ENCODE results near the gene CD47. TPM values are rescaled to one million over a fixed set of nuclear protein-coding genes. Genes with fewer than 3 reads are reported as not detected.

The CD47 gene
- total RNA-seq, 1 donor from 2014 or later, result 34.4 TPM

DNA sequence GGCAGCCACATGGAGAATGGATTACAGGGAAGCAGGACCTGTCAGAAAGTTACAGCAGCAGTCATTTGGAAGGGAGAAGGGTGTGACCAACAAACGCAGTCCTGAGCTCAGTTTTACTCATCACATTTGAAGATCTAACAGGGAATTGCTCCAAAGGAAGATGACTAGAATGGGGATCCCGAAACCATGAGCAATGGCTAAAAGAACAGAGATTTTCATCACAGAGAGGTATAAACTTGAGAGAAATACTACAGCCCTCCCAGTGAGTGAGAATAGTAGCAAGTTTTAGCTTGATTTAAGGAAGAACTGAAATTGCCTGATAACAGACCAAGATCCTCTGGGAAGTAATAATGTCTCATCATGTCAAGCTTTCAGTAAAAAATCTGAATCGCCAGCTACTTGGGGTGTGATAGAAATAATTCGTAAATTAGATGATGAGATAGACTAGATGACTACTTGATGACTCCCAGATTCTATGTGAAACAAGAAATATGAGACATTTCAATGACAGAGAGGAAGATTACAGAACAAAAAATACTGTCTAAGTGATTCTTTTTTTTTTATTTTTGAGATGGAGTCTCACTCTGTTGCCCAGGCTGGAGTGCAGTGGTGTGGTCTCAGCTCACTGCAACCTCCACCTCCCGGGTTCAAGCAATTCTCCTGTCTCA lies 16.9 kb downstream of the CD47 start:
- Histone ChIP-seq H2AFZ (ENCODE audit: low read depth, low read length) (no peak overlapping the region), H3K36me3 (ENCODE audit: insufficient read depth, low read length) (no peaks in the 10 kb centered on the region), H3K4me2 (ENCODE audit: low read length) (no peak overlapping the region), H3K4me3 (ENCODE audit: insufficient read depth, low read depth, low read length) (no peak overlapping the region), H3K4me1 (ENCODE audit: insufficient read depth, low read length) (no peaks in the 10 kb centered on the region), H3K9me3 (ENCODE audit: insufficient read depth, low read depth, low read length) (no peaks in the 10 kb centered on the region), H3K79me2 (ENCODE audit: insufficient read depth, low read length) (no peaks in the 10 kb centered on the region), H3K9ac (ENCODE audit: low read length) (no peak overlapping the region), H4K20me1 (ENCODE audit: insufficient read depth, low read length) (no peaks in the 10 kb centered on the region), H3K27me3 (ENCODE audit: insufficient read depth, low read length) (no peaks in the 10 kb centered on the region), H3K27ac (ENCODE audit: low read depth, low read length) (no peak overlapping the region)
- H3K36me3 Mint-ChIP-seq (ENCODE audit: low read depth, unreplicated experiment), result no peaks in the 10 kb centered on the region
- H3K4me3 Mint-ChIP-seq (ENCODE audit: unreplicated experiment), result no peak overlapping the region
- H3K27me3 Mint-ChIP-seq (ENCODE audit: low read depth, unreplicated experiment), result no peaks in the 10 kb centered on the region
- no peaks in the 10 kb centered on the region for H3K9me3 Mint-ChIP-seq (ENCODE audit: unreplicated experiment)
- DNase-seq (ENCODE audit: low read depth) (no peak), FAIRE-seq (no peak)
- no peak overlapping the region for H3K27ac Mint-ChIP-seq (ENCODE audit: unreplicated experiment)
- TF ChIP-seq, protein P1, sequence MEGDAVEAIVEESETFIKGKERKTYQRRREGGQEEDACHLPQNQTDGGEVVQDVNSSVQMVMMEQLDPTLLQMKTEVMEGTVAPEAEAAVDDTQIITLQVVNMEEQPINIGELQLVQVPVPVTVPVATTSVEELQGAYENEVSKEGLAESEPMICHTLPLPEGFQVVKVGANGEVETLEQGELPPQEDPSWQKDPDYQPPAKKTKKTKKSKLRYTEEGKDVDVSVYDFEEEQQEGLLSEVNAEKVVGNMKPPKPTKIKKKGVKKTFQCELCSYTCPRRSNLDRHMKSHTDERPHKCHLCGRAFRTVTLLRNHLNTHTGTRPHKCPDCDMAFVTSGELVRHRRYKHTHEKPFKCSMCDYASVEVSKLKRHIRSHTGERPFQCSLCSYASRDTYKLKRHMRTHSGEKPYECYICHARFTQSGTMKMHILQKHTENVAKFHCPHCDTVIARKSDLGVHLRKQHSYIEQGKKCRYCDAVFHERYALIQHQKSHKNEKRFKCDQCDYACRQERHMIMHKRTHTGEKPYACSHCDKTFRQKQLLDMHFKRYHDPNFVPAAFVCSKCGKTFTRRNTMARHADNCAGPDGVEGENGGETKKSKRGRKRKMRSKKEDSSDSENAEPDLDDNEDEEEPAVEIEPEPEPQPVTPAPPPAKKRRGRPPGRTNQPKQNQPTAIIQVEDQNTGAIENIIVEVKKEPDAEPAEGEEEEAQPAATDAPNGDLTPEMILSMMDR (IDR thresholded peaks at IDR 0.05; ENCODE audit: insufficient read depth, low read depth, low read length), result no peak
- no peak for TF ChIP-seq EZH2 (IDR thresholded peaks at IDR 0.05; ENCODE audit: insufficient read depth, low read length)
- H3K4me1 Mint-ChIP-seq (ENCODE audit: low read depth, unreplicated experiment), result no peaks in the 10 kb centered on the region

DNA sequence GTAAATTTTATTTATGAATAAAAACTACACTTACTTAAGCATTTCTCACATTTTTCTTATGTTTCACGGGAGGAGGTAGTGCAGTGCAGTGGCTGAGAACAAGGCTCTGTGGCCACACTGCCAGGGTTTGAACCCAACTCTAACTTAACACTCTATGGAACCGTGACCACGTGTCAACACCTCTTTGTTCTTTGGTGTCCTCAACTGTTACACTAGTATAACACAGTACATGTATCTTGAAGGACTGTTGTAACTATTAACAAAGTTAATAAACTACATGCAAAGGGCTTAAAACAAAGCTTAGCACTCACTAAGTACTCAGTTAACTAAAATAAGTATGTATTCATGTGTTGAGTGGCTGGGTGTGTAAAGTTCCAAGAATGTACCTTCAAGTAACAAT lies 19.5 kb downstream of the CD47 start:
- no peak overlapping the region for H3K4me3 Mint-ChIP-seq (ENCODE audit: unreplicated experiment)
- Histone ChIP-seq H3K9ac (ENCODE audit: low read length) (no peak overlapping the region), H3K4me3 (ENCODE audit: insufficient read depth, low read depth, low read length) (no peak overlapping the region), H3K79me2 (ENCODE audit: insufficient read depth, low read length) (no peaks in the 10 kb centered on the region), H3K27ac (ENCODE audit: low read depth, low read length) (no peak overlapping the region), H3K9me3 (ENCODE audit: insufficient read depth, low read depth, low read length) (no peaks in the 10 kb centered on the region), H3K27me3 (ENCODE audit: insufficient read depth, low read length) (no peaks in the 10 kb centered on the region), H3K4me2 (ENCODE audit: low read length) (no peak overlapping the region), H2AFZ (ENCODE audit: low read depth, low read length) (no peak overlapping the region), H4K20me1 (ENCODE audit: insufficient read depth, low read length) (no peaks in the 10 kb centered on the region), H3K4me1 (ENCODE audit: insufficient read depth, low read length) (no peaks in the 10 kb centered on the region), H3K36me3 (ENCODE audit: insufficient read depth, low read length) (no peaks in the 10 kb centered on the region)
- no peaks in the 10 kb centered on the region for H3K36me3 Mint-ChIP-seq (ENCODE audit: low read depth, unreplicated experiment)
- H3K9me3 Mint-ChIP-seq (ENCODE audit: unreplicated experiment), result no peaks in the 10 kb centered on the region
- H3K4me1 Mint-ChIP-seq (ENCODE audit: low read depth, unreplicated experiment), result no peaks in the 10 kb centered on the region
- DNase-seq (ENCODE audit: low read depth) (no peak), FAIRE-seq (peak; percentile 55)
- H3K27me3 Mint-ChIP-seq (ENCODE audit: low read depth, unreplicated experiment), result no peaks in the 10 kb centered on the region
- TF ChIP-seq, protein P1 (IDR thresholded peaks at IDR 0.05; ENCODE audit: insufficient read depth, low read depth, low read length), result no peak
- no peak for TF ChIP-seq EZH2 (IDR thresholded peaks at IDR 0.05; ENCODE audit: insufficient read depth, low read length)
- H3K27ac Mint-ChIP-seq (ENCODE audit: unreplicated experiment), result no peak overlapping the region

DNA sequence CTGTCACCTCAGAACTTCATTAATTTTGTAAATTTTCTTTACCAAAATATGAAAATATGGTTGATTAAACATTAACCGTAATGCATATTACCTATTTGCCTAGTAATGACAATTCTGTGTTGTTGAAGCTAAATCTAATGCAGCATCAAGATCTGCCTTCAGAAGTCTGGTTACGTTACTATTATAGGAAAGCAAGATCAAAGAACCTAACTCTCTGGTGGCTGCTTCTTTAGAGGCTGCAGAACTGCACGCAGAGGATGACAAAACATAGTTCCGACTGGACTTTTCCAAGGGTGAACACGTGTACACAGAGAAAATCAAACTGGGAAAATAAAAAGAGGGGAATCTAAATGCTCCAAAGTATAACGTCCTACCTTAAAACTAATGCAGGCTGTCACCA lies 20.5 kb downstream of the CD47 start:
- no peaks in the 10 kb centered on the region for H3K9me3 Mint-ChIP-seq (ENCODE audit: unreplicated experiment)
- no peaks in the 10 kb centered on the region for H4K20me1 ChIP-seq (ENCODE audit: insufficient read depth, low read length)

More for the DNA sequence above, 20.5 kb downstream of the CD47 start:
- no peak overlapping the region for H3K9ac ChIP-seq (ENCODE audit: low read length)
- H3K4me1 ChIP-seq (ENCODE audit: insufficient read depth, low read length), result no peaks in the 10 kb centered on the region
- H3K4me2 ChIP-seq (ENCODE audit: low read length), result no peak overlapping the region
- H3K36me3 Mint-ChIP-seq (ENCODE audit: low read depth, unreplicated experiment), result no peaks in the 10 kb centered on the region
- no peaks in the 10 kb centered on the region for H3K4me1 Mint-ChIP-seq (ENCODE audit: low read depth, unreplicated experiment)
- DNase-seq (ENCODE audit: low read depth) (no peak), FAIRE-seq (no peak)
- H3K79me2 ChIP-seq (ENCODE audit: insufficient read depth, low read length), result no peaks in the 10 kb centered on the region
- H3K4me3 Mint-ChIP-seq (ENCODE audit: unreplicated experiment), result no peak overlapping the region
- H3K27me3 Mint-ChIP-seq (ENCODE audit: low read depth, unreplicated experiment), result no peaks in the 10 kb centered on the region
- H3K27me3 ChIP-seq (ENCODE audit: insufficient read depth, low read length), result no peaks in the 10 kb centered on the region
- no peaks in the 10 kb centered on the region for H3K36me3 ChIP-seq (ENCODE audit: insufficient read depth, low read length)
- no peak overlapping the region for H3K4me3 ChIP-seq (ENCODE audit: insufficient read depth, low read depth, low read length)
- TF ChIP-seq, protein P1 (IDR thresholded peaks at IDR 0.05; ENCODE audit: insufficient read depth, low read depth, low read length), result no peak
- no peak for TF ChIP-seq EZH2 (IDR thresholded peaks at IDR 0.05; ENCODE audit: insufficient read depth, low read length)
- no peak overlapping the region for H3K27ac ChIP-seq (ENCODE audit: low read depth, low read length)
- H2AFZ ChIP-seq (ENCODE audit: low read depth, low read length), result no peak overlapping the region
- no peaks in the 10 kb centered on the region for H3K9me3 ChIP-seq (ENCODE audit: insufficient read depth, low read depth, low read length)
- no peak overlapping the region for H3K27ac Mint-ChIP-seq (ENCODE audit: unreplicated experiment)

Measured in astrocyte (in vitro differentiated cells and primary cell).